GM12874 (cell line): ENCODE results near the gene TSPAN15.
A peak's percentile ranks its signal among the peaks of the same experiment; 100 is the strongest.

Experiments
- CTCF ChIP-seq: IDR thresholded peaks from 2 replicates; pipeline ENCODE4 v1.5.1; 2011; ENCODE audit warnings: low read depth, mild to moderate bottlenecking, control low read depth, low read length, moderate library complexity; ENCODE audit not compliant: insufficient read depth

The TSPAN15 gene

GRCh38 chr10:69406816-69407580 is 44.3 kb upstream of the TSPAN15 start:
- no peak for TF ChIP-seq CTCF

GRCh38 chr10:69407621-69408301 is 43.5 kb upstream of the TSPAN15 start:
- TF ChIP-seq CTCF, result peak; percentile 45

- peak; percentile 59 for TF ChIP-seq CTCF
Measured at GRCh38 chr10:69408318-69409175, 42.7 kb upstream of the TSPAN15 start.

- no peak for TF ChIP-seq CTCF
Measured at GRCh38 chr10:69409176-69409495, 42.1 kb upstream of the TSPAN15 start.

- no peak for TF ChIP-seq CTCF
Measured at GRCh38 chr10:69409968-69410367, 41.3 kb upstream of the TSPAN15 start.

GRCh38 chr10:69410487-69410886 is 40.8 kb upstream of the TSPAN15 start:
- TF ChIP-seq CTCF, result no peak

- no peak for TF ChIP-seq CTCF
Measured at GRCh38 chr10:69411476-69411875, 39.8 kb upstream of the TSPAN15 start.
